GM19372 (cell line): ENCODE results near the gene CHSY1.
"Not testable (repeated sequence)": the region's sequence is repeated elsewhere in the genome, so short reads cannot be mapped to it uniquely, and the experiment has no call there.

Source experiments
- ATAC-seq: cut with Tn5 transposase; IDR thresholded peaks from one replicate; pipeline ENCODE4 v1.9.1; 2021; ENCODE audit warnings: mild to moderate bottlenecking, low read depth, moderate library complexity; ENCODE audit not compliant: unreplicated experiment

CHSY1 gene

GRCh38 chr15:101125881-101126428, 125.9 kb downstream of the CHSY1 start:
- not testable (repeated sequence) for ATAC-seq
